Measurements from ENCODE around the gene CD226.
"Not testable (repeated sequence)": the region's sequence is repeated elsewhere in the genome, so short reads cannot be mapped to it uniquely, and the experiment has no call there.

CD226 gene

GRCh38 chr18:69908838-69909237, 38.8 kb downstream of the CD226 start:
- DNase-seq (ENCODE audit: low read depth), result no peak

- no peak for DNase-seq (ENCODE audit: low read depth)
These were observed 40.9 kb downstream of the CD226 start for GRCh38 chr18:69906765-69907164.

GRCh38 chr18:69900941-69901340, 46.7 kb downstream of the CD226 start:
- no peak for DNase-seq (ENCODE audit: low read depth)

GRCh38 chr18:69899154-69899923, 48.3 kb downstream of the CD226 start:
- DNase-seq (ENCODE audit: low read depth), result not testable (repeated sequence)

GRCh38 chr18:69898241-69898861, 49.3 kb downstream of the CD226 start:
- DNase-seq (ENCODE audit: low read depth), result no peak

GRCh38 chr18:69897397-69898108, 50.1 kb downstream of the CD226 start:
- DNase-seq (ENCODE audit: low read depth), result no peak

GRCh38 chr18:69895066-69896047, 52.3 kb downstream of the CD226 start:
- DNase-seq (ENCODE audit: low read depth), result no peak

- DNase-seq (ENCODE audit: low read depth), result no peak
These were observed 53.2 kb downstream of the CD226 start for GRCh38 chr18:69894467-69894866.

GRCh38 chr18:69890558-69890957, 57.1 kb downstream of the CD226 start:
- no peak for DNase-seq (ENCODE audit: low read depth)

GRCh38 chr18:69889009-69889408, 58.7 kb downstream of the CD226 start:
- no peak for DNase-seq (ENCODE audit: low read depth)

- no peak for DNase-seq (ENCODE audit: low read depth)
These were observed 60.4 kb downstream of the CD226 start for GRCh38 chr18:69887256-69887655.

GRCh38 chr18:69885841-69886531, 61.7 kb downstream of the CD226 start:
- DNase-seq (ENCODE audit: low read depth), result no peak

GRCh38 chr18:69885355-69885754, 62.3 kb downstream of the CD226 start:
- no peak for DNase-seq (ENCODE audit: low read depth)

- no peak for DNase-seq (ENCODE audit: low read depth)
These were observed 63.9 kb downstream of the CD226 start for GRCh38 chr18:69883781-69884180.

GRCh38 chr18:69882965-69883668, 64.6 kb downstream of the CD226 start:
- DNase-seq (ENCODE audit: low read depth), result no peak

GRCh38 chr18:69880083-69880482, 67.6 kb downstream of the CD226 start:
- no peak for DNase-seq (ENCODE audit: low read depth)

- not testable (repeated sequence) for DNase-seq (ENCODE audit: low read depth)
These were observed 68.6 kb downstream of the CD226 start for GRCh38 chr18:69879051-69879450.

GRCh38 chr18:69878213-69878933, 69.3 kb downstream of the CD226 start:
- no peak for DNase-seq (ENCODE audit: low read depth)

- DNase-seq (ENCODE audit: low read depth), result no peak
These were observed 71.2 kb downstream of the CD226 start for GRCh38 chr18:69876490-69876889.

- no peak for DNase-seq (ENCODE audit: low read depth)
These were observed 73.6 kb downstream of the CD226 start for GRCh38 chr18:69874058-69874457.

All from fibroblast of the conjunctiva (primary cell).